Activated CD4-positive, CD25-positive, alpha-beta regulatory T cell treated with anti-CD3 and anti-CD28 coated beads, Interleukin-2, amount 50 U/mL, for 16 hours (primary cell): ENCODE measurements around the gene SSBP3.
"Not testable (repeated sequence)": the region's sequence is repeated elsewhere in the genome, so short reads cannot be mapped to it uniquely, and the experiment has no call there.

ENCODE experiments used
- DNase-seq: peaks from one replicate; pipeline ENCODE4 v3.0.0-alpha.2; 2020; ENCODE audit warnings: low read depth, low spot score

SSBP3 gene

GRCh38 chr1:54244655-54245054 lies 161.5 kb downstream of the SSBP3 start:
- no peak for DNase-seq

DNA sequence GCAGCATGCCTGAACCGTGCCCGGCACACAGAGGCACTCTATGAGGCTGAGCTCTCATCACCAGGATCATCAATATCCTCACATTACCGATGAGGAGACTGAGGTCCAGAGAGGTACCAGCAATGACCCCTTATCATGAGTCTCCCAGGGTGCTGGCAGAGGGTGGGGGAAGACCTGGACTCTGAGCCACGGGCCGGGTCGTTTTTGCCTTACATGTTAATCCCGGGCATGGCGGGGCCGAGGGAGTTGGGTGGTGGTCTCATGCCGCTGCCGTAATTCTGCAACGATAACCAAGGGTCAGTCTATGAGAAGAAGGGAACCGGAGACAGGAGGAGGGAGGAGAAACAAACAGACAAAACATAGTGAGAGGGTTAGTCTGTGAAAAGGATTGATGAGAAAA lies 163.2 kb downstream of the SSBP3 start:
- DNase-seq, result no peak

GRCh38 chr1:54241364-54241763 lies 164.8 kb downstream of the SSBP3 start:
- no peak for DNase-seq

GRCh38 chr1:54240741-54241335 lies 165.4 kb downstream of the SSBP3 start:
- no peak for DNase-seq

- DNase-seq, result no peak
Measured at GRCh38 chr1:54239631-54240031, 166.6 kb downstream of the SSBP3 start.

DNA sequence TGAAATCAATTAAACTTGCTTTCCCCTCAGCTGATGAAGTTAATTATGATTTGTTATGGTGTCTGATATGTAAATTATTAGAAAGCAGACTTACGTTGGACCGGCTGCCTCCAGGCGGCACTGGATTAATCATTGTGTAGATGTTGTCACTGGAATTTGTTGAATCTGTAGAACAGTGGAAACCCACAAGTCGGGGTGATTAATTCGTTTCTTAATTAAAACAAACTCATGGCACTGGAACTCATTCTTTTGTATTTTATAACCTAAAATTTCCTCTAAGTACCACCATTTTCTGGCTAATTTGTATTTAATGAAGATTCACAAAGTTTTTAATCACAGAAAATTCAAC lies 167.2 kb downstream of the SSBP3 start:
- DNase-seq, result no peak

DNA sequence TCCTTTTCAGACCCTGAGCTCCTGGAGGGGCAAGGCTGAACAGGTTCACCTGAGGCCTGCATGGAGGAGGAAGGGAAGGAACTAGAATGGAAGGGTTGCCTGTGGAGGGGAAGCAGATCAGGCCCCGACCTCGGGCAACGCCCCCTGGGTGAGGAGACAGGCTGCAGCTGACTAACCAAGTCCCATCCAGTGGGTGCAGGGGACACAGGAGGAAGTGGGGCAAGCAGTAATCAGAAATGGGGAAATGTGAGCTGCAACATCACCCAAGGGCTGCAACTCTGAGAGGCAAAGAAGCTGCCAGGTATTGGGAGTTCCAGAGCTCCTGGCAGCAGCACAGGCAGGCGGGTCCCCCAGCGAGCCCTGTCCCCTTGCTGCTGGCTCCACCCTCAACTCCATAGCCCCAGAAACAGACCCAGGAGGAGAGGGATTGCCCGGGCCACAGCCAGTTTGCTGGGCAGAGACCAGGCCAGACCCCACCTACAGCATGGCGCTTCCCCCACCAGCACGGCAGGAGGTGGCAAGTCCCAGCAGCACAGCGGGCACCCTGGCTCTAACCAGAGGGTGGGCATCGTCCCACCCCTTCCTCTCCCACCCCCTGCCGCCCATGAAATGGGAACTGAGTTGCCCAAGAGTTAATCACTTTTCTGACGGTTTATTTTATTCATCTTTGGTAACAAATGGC lies 167.7 kb downstream of the SSBP3 start:
- DNase-seq, result no peak

DNA sequence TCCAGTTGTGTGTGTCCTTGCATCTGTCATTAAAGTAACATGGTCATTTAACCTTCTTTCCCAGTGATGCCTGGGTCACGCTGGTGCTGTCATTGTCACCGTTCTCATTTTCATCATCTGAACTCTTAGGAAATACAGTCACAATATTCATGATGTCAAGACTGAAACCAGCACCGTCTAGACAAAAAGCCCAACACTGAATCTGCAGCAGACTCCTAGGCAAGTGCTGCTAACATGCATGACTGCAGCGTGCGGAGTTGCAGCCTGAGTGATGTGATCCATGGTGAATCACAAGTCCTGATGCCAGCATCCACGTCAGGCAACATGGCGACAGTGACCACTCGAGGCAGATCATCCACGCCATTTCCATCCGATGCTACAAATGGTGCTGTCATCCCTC lies 168.6 kb downstream of the SSBP3 start:
- DNase-seq, result no peak

- DNase-seq, result no peak
Measured at GRCh38 chr1:54234284-54234683, 171.9 kb downstream of the SSBP3 start.

DNA sequence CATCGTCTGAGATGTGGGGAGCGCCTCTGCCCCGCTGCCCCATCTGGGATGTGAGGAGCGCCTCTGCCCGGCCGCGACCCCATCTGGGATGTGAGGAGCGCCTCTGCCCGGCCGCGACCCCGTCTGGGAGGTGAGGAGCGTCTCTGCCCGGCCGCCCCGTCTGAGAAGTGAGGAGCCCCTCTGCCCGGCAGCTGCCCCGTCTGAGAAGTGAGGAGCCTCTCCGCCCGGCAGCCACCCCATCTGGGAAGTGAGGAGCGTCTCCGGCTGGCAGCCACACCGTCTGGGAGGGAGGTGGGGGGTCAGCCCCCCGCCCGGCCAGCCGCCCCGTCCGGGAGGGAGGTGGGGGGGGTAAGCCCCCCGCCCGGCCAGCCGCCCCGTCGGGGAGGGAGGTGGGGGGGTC lies 173.0 kb downstream of the SSBP3 start:
- not testable (repeated sequence) for DNase-seq

GRCh38 chr1:54230507-54231339 lies 175.5 kb downstream of the SSBP3 start:
- no peak for DNase-seq

- DNase-seq, result no peak
Measured at GRCh38 chr1:54229281-54229891, 176.8 kb downstream of the SSBP3 start.

GRCh38 chr1:54228638-54229079 lies 177.5 kb downstream of the SSBP3 start:
- DNase-seq, result no peak

DNA sequence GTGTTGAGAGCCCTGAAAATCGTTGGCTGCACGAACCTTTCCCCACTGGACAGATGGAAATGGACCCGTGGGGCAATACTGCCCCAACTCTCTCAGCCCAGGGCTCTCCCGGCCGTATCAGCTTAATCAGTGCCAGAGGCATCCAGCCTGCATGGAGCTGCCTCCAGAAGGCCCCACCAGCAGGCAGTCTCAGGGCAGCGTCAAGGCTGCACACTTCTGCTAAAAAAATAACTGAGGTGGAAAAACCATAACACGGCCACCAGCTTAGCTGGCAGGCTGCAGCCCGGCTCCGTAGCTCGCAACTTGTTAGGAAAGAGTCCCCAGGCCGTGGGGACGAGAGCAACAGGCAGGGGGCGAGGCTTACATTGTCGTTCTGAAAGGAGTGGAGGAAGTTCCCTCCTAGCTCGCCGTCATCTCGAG lies 178.3 kb downstream of the SSBP3 start:
- DNase-seq, result no peak

DNA sequence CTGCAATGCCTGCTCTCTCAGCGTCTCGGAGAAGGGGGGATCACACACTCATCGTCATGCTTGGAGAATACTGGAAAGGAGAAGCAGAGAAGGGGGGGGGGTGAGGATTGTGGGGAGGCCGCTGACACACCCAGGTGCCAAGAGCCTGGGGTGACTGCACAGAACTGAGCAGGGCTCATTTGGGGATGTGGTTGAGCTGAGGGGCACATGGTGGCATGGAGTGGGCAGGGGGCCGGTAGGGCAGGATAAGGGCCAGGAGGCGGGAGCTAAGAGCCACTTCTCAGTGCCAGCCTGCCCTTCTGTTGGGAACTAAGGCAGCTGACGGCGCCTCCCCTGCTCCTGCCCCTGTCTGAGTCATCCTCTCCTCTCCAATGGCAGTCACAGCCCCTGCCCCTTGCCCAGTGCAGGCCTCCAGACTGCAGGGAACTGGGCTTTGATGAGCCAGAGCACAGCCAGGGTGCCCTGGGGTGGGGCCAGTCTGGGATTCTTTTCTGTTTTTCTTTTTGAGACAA lies 179.0 kb downstream of the SSBP3 start:
- no peak for DNase-seq

GRCh38 chr1:54225986-54226559 lies 180.1 kb downstream of the SSBP3 start:
- DNase-seq, result no peak

DNA sequence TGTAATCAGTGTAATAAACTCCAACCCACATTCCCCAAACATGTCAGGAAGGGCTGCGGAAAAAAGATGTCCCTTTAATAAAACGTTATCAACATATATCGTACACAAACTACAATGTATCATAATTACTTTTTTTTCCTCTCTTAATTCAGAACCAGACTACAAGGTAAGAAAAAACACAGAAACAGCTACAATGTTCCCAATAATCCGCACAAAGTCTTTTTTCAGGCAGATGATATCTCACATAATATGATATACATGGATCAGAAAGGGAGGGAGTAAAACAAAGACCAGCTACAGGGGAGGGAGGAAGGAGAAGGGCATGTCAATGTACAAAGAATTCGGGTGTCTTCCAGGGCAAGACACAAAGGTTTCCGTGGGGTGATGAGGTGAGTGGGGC lies 180.8 kb downstream of the SSBP3 start:
- DNase-seq, result no peak

- no peak for DNase-seq
Measured at GRCh38 chr1:54224233-54224632, 182.0 kb downstream of the SSBP3 start.

DNA sequence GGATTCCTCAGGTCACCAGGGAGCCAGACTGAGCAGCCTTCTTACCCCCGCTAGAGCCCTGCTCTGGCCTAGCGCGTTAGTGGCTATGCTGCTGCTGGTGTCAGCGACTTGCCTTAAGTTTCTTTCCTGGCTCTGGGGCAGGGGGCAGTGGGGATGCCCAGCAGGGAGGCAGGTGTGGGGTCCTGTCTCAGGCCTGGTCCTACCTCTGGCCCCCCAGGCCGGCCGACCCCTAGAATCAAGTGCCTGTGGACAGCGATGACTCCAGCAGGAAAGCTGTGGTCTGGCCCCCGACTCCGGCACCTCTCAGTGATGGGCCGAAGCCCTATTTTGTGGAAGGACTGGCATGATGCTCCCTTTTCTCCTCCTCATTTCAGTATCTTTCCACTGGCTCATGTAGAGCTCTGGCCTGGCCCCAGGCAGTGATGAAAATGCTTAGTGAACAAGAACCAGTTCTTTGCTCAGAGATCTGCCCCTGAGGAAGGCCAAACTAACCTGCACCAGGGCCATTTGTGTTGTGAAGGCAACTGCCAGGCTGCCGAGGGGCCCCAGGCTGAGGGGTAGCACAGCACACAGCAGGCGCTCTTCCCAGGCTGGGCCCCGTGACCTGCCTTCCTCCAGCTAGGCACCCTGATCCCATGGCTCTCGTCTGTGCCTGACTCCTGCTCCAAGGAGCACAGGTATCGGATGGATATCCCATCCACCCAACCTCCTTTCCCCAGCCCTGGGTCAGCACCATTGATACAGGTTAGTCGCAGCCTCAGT lies 182.6 kb downstream of the SSBP3 start:
- no peak for DNase-seq

DNA sequence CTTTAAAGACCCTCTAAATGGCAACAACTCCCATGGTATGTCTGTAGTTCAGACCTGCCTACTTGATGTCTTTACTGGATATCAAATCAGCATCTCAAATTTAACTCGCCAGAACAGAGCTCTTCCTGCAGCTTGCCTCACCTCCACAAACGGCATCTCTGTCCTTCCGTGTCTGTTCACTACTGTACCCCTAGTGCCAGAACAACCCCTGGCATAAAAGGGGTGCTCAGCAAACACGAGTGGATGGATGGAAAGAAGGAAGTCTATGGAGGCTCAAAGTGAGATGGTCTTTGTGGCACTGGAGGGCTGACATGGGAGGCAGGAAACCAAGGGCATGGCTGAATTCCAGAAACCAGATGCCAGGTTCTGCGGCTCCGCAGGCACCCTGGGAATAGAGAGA lies 183.5 kb downstream of the SSBP3 start:
- DNase-seq, result no peak

DNA sequence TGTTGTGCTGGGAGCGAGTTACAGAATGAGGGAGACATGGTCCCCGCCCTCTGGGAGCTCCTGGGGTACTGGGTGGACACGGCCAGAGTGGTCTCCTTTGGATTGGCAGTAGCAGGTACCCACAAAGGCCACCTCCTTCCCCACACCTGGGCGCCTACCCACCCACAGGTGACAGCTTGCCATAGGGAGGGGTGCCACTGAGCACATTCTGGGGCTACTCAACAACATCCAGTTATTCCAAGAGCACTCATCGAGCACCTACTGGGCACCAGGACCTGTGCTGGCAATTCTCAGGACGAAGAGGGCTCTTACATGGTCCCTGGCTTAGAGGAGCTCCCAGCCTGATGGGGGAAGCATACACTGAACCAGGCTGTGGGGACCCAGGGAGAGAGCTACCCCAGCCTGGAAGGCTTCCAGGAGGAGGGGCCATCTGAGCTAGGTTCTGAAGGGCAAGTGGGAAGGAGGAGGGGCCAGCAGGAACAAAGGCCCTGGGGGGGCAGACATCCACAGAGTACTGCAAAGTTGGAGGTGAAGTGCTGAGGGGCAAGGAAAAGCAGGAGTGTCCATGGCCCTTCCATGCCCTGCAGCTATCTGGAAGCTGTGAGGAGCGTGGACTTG lies 184.2 kb downstream of the SSBP3 start:
- no peak for DNase-seq
